Peyer's patch (tissue), 4 donors: Measurements from ENCODE around the gene TNFAIP8.

Source experiments
- CTCF ChIP-seq, 6 experiments: fragments of 450-650 bp in 4 of 6; fragments of 200-600 bp in 2 of 6; sonication (generic) in 1 of 6; IDR thresholded peaks; one replicate each; pipeline ENCODE4 v1.5.1; 2017 to 2019; ENCODE audit warnings: antibody characterized with exemption in 6 of 6, mild to moderate bottlenecking in 3 of 6, moderate library complexity in 1 of 6
- POLR2A ChIP-seq, 2 donors: fragments of 450-650 bp; IDR thresholded peaks; one replicate each; pipeline ENCODE4 v1.5.1; 2017; ENCODE audit warnings: antibody characterized with exemption in 2 of 2, mild to moderate bottlenecking in 2 of 2, moderate library complexity in 2 of 2

- TF ChIP-seq CTCF (IDR thresholded peaks at IDR 0.05) (no peak), POLR2A (IDR thresholded peaks at IDR 0.05) (no peak)
These were observed 33.6 kb downstream of the TNFAIP8 start for GRCh38 chr5:119389288-119390030.
